HEK293 (cell line): ENCODE data around the gene CYB561A3.

Experiments
- EGR2 ChIP-seq: fragments of 450-650 bp; formaldehyde crosslinking; IDR thresholded peaks from 2 replicates; pipeline ENCODE4 v1.5.1; 2016; ENCODE audit warnings: low read depth, missing biosample characterization, missing genetic modification characterization
- GLIS2 ChIP-seq: fragments of 450-650 bp; formaldehyde crosslinking; IDR thresholded peaks from 2 replicates; pipeline ENCODE4 v1.5.1; 2016; ENCODE audit warnings: missing biosample characterization, missing genetic modification characterization
- HOXD13 ChIP-seq: sonication (generic); formaldehyde crosslinking; IDR thresholded peaks from 2 replicates; pipeline ENCODE4 v1.8.0; 2022; ENCODE audit warnings: missing genetic modification reagents, borderline replicate concordance
- KLF17 ChIP-seq: fragments of 450-650 bp; formaldehyde crosslinking; IDR thresholded peaks from 2 replicates; pipeline ENCODE4 v1.5.1; 2016; ENCODE audit warnings: missing biosample characterization, missing genetic modification characterization
- KLF8 ChIP-seq: fragments of 450-650 bp; formaldehyde crosslinking; IDR thresholded peaks from 2 replicates; pipeline ENCODE4 v1.5.1; 2016; ENCODE audit warnings: missing biosample characterization, missing genetic modification characterization
- ZBTB1 ChIP-seq: fragments of 450-650 bp; formaldehyde crosslinking; IDR thresholded peaks from 2 replicates; pipeline ENCODE4 v1.5.1; 2016; ENCODE audit warnings: missing biosample characterization, missing genetic modification characterization
- ZBTB26 ChIP-seq: fragments of 450-650 bp; formaldehyde crosslinking; optimal IDR thresholded peaks from 2 replicates; pipeline ENCODE3; 2016; ENCODE audit warnings: missing biosample characterization, mild to moderate bottlenecking, missing genetic modification characterization
- ZBTB44 ChIP-seq: fragments of 450-650 bp; IDR thresholded peaks from 2 replicates; pipeline ENCODE4 v1.5.1; 2018; ENCODE audit warnings: missing biosample characterization, mild to moderate bottlenecking, missing genetic modification characterization
- ZBTB49 ChIP-seq: fragments of 450-650 bp; formaldehyde crosslinking; IDR thresholded peaks from 2 replicates; pipeline ENCODE4 v1.5.1; 2016; ENCODE audit warnings: missing biosample characterization, missing genetic modification characterization, low read depth
- ZBTB6 ChIP-seq: fragments of 450-650 bp; formaldehyde crosslinking; IDR thresholded peaks from 2 replicates; pipeline ENCODE4 v1.5.1; 2017; ENCODE audit warnings: missing biosample characterization, missing genetic modification characterization
- ZEB2 ChIP-seq: fragments of 450-650 bp; formaldehyde crosslinking; IDR thresholded peaks from 2 replicates; pipeline ENCODE4 v1.5.1; 2016; ENCODE audit warnings: missing biosample characterization, missing genetic modification characterization
- ZFP41 ChIP-seq: fragments of 450-650 bp; formaldehyde crosslinking; IDR thresholded peaks from 2 replicates; pipeline ENCODE4 v1.5.1; 2016; ENCODE audit warnings: missing biosample characterization, missing genetic modification characterization, borderline replicate concordance
- ZIC2 ChIP-seq: fragments of 450-650 bp; formaldehyde crosslinking; IDR thresholded peaks from 2 replicates; pipeline ENCODE4 v1.5.1; 2016; ENCODE audit warnings: missing biosample characterization, missing genetic modification characterization
- ZNF132 ChIP-seq: fragments of 450-650 bp; formaldehyde crosslinking; IDR thresholded peaks from 2 replicates; pipeline ENCODE4 v1.5.1; 2017; ENCODE audit warnings: missing biosample characterization, missing genetic modification characterization, borderline replicate concordance
- ZNF214 ChIP-seq: fragments of 450-650 bp; formaldehyde crosslinking; IDR thresholded peaks from 2 replicates; pipeline ENCODE4 v1.5.1; 2017; ENCODE audit warnings: missing biosample characterization, mild to moderate bottlenecking, missing genetic modification characterization, borderline replicate concordance
- ZNF223 ChIP-seq: fragments of 450-650 bp; formaldehyde crosslinking; IDR thresholded peaks from 2 replicates; pipeline ENCODE4 v1.5.1; 2016; ENCODE audit warnings: missing biosample characterization, missing genetic modification characterization
- ZNF23 ChIP-seq: fragments of 450-650 bp; formaldehyde crosslinking; IDR thresholded peaks from 2 replicates; pipeline ENCODE4 v1.5.1; 2016; ENCODE audit warnings: missing biosample characterization, missing genetic modification characterization, borderline replicate concordance
- ZNF248 ChIP-seq: fragments of 450-650 bp; formaldehyde crosslinking; IDR thresholded peaks from 2 replicates; pipeline ENCODE4 v1.5.1; 2017; ENCODE audit warnings: missing biosample characterization, missing genetic modification characterization
- ZNF341 ChIP-seq: fragments of 450-650 bp; formaldehyde crosslinking; IDR thresholded peaks from 2 replicates; pipeline ENCODE4; 2016; ENCODE audit warnings: low read depth, missing biosample characterization, missing genetic modification characterization
- ZNF366 ChIP-seq: fragments of 450-650 bp; formaldehyde crosslinking; conservative IDR thresholded peaks from 2 replicates; pipeline ENCODE4 v1.5.1; 2016; ENCODE audit warnings: missing biosample characterization, missing genetic modification characterization
- ZNF423 ChIP-seq: fragments of 450-650 bp; formaldehyde crosslinking; IDR thresholded peaks from 2 replicates; pipeline ENCODE4 v1.5.1; 2016; ENCODE audit warnings: missing biosample characterization, missing genetic modification characterization
- ZNF48 ChIP-seq: fragments of 450-650 bp; formaldehyde crosslinking; IDR thresholded peaks from 2 replicates; pipeline ENCODE4 v1.5.1; 2016; ENCODE audit warnings: missing biosample characterization, missing genetic modification characterization
- ZNF518A ChIP-seq: fragments of 450-650 bp; formaldehyde crosslinking; conservative IDR thresholded peaks from 2 replicates; pipeline ENCODE4 v1.5.1; 2016; ENCODE audit warnings: low read depth, missing biosample characterization, missing genetic modification characterization
- ZNF544 ChIP-seq: fragments of 450-650 bp; formaldehyde crosslinking; IDR thresholded peaks from 2 replicates; pipeline ENCODE4 v1.5.0; 2017; ENCODE audit warnings: missing biosample characterization, missing genetic modification characterization
- ZNF596 ChIP-seq: fragments of 450-650 bp; IDR thresholded peaks from 2 replicates; pipeline ENCODE4 v1.5.0; 2018; ENCODE audit warnings: missing biosample characterization, mild to moderate bottlenecking, missing genetic modification characterization, moderate library complexity
- ZNF777 ChIP-seq: fragments of 450-650 bp; formaldehyde crosslinking; IDR thresholded peaks from 2 replicates; pipeline ENCODE4 v1.5.1; 2017; ENCODE audit warnings: missing biosample characterization, missing genetic modification characterization, borderline replicate concordance
- ZNF843 ChIP-seq: fragments of 450-650 bp; formaldehyde crosslinking; IDR thresholded peaks from 2 replicates; pipeline ENCODE4 v1.5.1; 2016; ENCODE audit warnings: missing biosample characterization, missing genetic modification characterization

Gene CYB561A3

GRCh38 chr11:61361741-61362541, at the start of gene CYB561A3, which contains the start of gene TMEM138 (continued):
- no peak for TF ChIP-seq ZBTB44 (tag by site-specific recombination)
- no peak for TF ChIP-seq ZNF366 (tag by site-specific recombination)
- TF ChIP-seq ZNF214: no peak
- peak; percentile 60; the same call in 1 of the 2 replicates for TF ChIP-seq ZNF777 (tag by site-specific recombination)
- peak; percentile 62 for TF ChIP-seq ZBTB26 (tag by site-specific recombination)
- TF ChIP-seq ZNF518A (tag by site-specific recombination): peak; percentile 79
- TF ChIP-seq ZNF248 (tag by site-specific recombination): no peak
- TF ChIP-seq ZIC2: 0 out of 2 replicates have a peak, but pooled peaks have one; percentile 24
- no peak for TF ChIP-seq ZBTB49 (tag by site-specific recombination)
- TF ChIP-seq GLIS2 (tag by site-specific recombination): peak; percentile 95
- no peak for TF ChIP-seq ZBTB6 (tag by site-specific recombination)
- no peak for TF ChIP-seq ZNF48 (tag by site-specific recombination)
- TF ChIP-seq KLF17: 0 out of 2 replicates have a peak, but pooled peaks have one; percentile 8
- TF ChIP-seq ZFP41 (tag by site-specific recombination): no peak
- TF ChIP-seq ZNF23 (tag by site-specific recombination): no peak
- TF ChIP-seq ZNF596 (tag by site-specific recombination): no peak
- 0 out of 2 replicates have a peak, but pooled peaks have one; percentile 23 for TF ChIP-seq ZNF843 (tag by site-specific recombination)
- TF ChIP-seq ZNF223: no peak
- TF ChIP-seq ZNF132 (tag by site-specific recombination): no peak
- TF ChIP-seq ZNF544 (tag by site-specific recombination): no peak
- peak; percentile 46; the same call in 1 of the 2 replicates for TF ChIP-seq ZNF341 (tag by site-specific recombination)
- TF ChIP-seq ZBTB1: no peak
- peak; percentile 86 for TF ChIP-seq ZEB2 (tag by site-specific recombination)
- no peak for TF ChIP-seq HOXD13
- no peak for TF ChIP-seq ZNF423 (tag by site-specific recombination)
- TF ChIP-seq EGR2 (tag by site-specific recombination): peak; percentile 83
- peak; percentile 71 for TF ChIP-seq KLF8 (tag by site-specific recombination)
